Lower leg skin (tissue), 3 donors: ENCODE data around the gene EVX1.

Experiments
- CTCF ChIP-seq, 3 donors: fragments of 450-650 bp; IDR thresholded peaks; one replicate each; pipeline ENCODE4 v1.5.1; 2016; ENCODE audit warnings: antibody characterized with exemption in 3 of 3, mild to moderate bottlenecking in 3 of 3, moderate library complexity in 2 of 3
- POLR2A ChIP-seq, 2 donors: fragments of 450-650 bp; IDR thresholded peaks; one replicate each; pipeline ENCODE4 v1.6.1; 2016 to 2017; ENCODE audit warnings: antibody characterized with exemption in 2 of 2, mild to moderate bottlenecking in 1 of 2, moderate library complexity in 1 of 2

- TF ChIP-seq CTCF (IDR thresholded peaks at IDR 0.05) (no peak), POLR2A (IDR thresholded peaks at IDR 0.05) (no peak)
Observed at GRCh38 chr7:27209933-27210440, 32.6 kb upstream of the EVX1 start.
